Calu3 (cell line): Measurements from ENCODE around the gene DR1. TPM values are rescaled to one million over a fixed set of nuclear protein-coding genes. Genes with fewer than 3 reads are reported as not detected.
A peak's percentile ranks its signal among the peaks of the same experiment; 100 is the strongest.

ENCODE experiments used
- BruUV-seq: library from RNA; stranded (reverse); fragments of 400-500 nt; replicated peaks from 2 replicates; lab custom pipeline; 2021; lab: Mats Ljungman, UMichigan
- CTCF ChIA-PET: fragments of 300-600 bp; sonication (Branson Sonifier 250); formaldehyde crosslinking; loops from one replicate; lab custom pipeline; 2022; ENCODE audit warnings: antibody characterized with exemption; lab: Charles Lee
- DNase-seq: peaks from one replicate; pipeline ENCODE4 v3.0.0; 2022
- H3K27ac Mint-ChIP-seq: one replicate; pipeline ENCODE4 v1.8.0; 2022; ENCODE audit warnings: mixed read lengths; ENCODE audit not compliant: unreplicated experiment
- H3K27me3 Mint-ChIP-seq: one replicate; pipeline ENCODE4 v1.8.0; 2022; ENCODE audit warnings: mixed read lengths; ENCODE audit not compliant: unreplicated experiment
- H3K36me3 Mint-ChIP-seq: one replicate; pipeline ENCODE4 v1.8.0; 2022; ENCODE audit warnings: mild to moderate bottlenecking, moderate library complexity, mixed read lengths; ENCODE audit not compliant: insufficient read depth, unreplicated experiment
- H3K4me1 Mint-ChIP-seq: one replicate; pipeline ENCODE4 v1.8.0; 2022; ENCODE audit warnings: mild to moderate bottlenecking, low read depth, mixed read lengths; ENCODE audit not compliant: unreplicated experiment
- H3K4me3 Mint-ChIP-seq: one replicate; pipeline ENCODE4 v1.8.0; 2022; ENCODE audit warnings: mild to moderate bottlenecking, low read depth, moderate library complexity, mixed read lengths; ENCODE audit not compliant: unreplicated experiment
- H3K9me3 Mint-ChIP-seq: one replicate; pipeline ENCODE4 v1.8.0; 2022; ENCODE audit warnings: low read depth, mixed read lengths; ENCODE audit not compliant: unreplicated experiment
- CTCF ChIP-seq: fragments of 200-600 bp; IDR thresholded peaks from one replicate; pipeline ENCODE4 v1.8.0; 2022; ENCODE audit warnings: antibody characterized with exemption; ENCODE audit not compliant: unreplicated experiment
- intact Hi-C: fragments of 100-400 bp; cut with micrococcal nuclease; formaldehyde crosslinking; loops from one replicate; pipeline ENCODE4 v1.10.0; 2022; ENCODE audit not compliant: unreplicated experiment
- total RNA-seq: library from RNA; stranded (reverse); gene quantifications from 2 replicates; pipeline ENCODE4 v1.2.3, GENCODE V29; 2022

The DR1 gene
- total RNA-seq, 1 experiment from 2014 or later, result 51.1 TPM

GRCh38 chr1:93304716-93305138 lies 41.0 kb upstream of the DR1 start:
- CTCF ChIA-PET, result interaction anchor here (0.6 to 2.1 kb wide), 17 partner anchors 12 to 539 kb away, joined by 3 to 17 read pairs (median 4); partner anchors contain the start of gene DR1
- Mint-ChIP-seq H3K9me3 (no peaks in the 10 kb centered on the region), H3K27ac (no peak overlapping the region), H3K4me1 (no peaks in the 10 kb centered on the region), H3K4me3 (no peak overlapping the region), H3K27me3 (no peaks in the 10 kb centered on the region), H3K36me3 (no peaks in the 10 kb centered on the region)
- no TSS peak for BruUV-seq
- DNase-seq, result peak; percentile 57
- peak; percentile 68 for TF ChIP-seq CTCF
- intact Hi-C loops, result loop anchor here (5.0 to 10.0 kb wide), 3 partner anchors 50 to 540 kb away; no protein-coding TSS in a partner anchor

GRCh38 chr1:93306920-93307319 lies 38.8 kb upstream of the DR1 start:
- intact Hi-C loops, result loop anchor here (10.0 kb wide), 2 partner anchors 48 to 538 kb away; no protein-coding TSS in a partner anchor
- H3K36me3 Mint-ChIP-seq, result no peaks in the 10 kb centered on the region

GRCh38 chr1:93313026-93313425 lies 32.7 kb upstream of the DR1 start:
- no TSS peak for BruUV-seq
- intact Hi-C loops, result no loop called here
- no peak for DNase-seq
- Mint-ChIP-seq H3K4me3 (no peak overlapping the region), H3K4me1 (no peaks in the 10 kb centered on the region), H3K9me3 (no peaks in the 10 kb centered on the region), H3K27me3 (no peaks in the 10 kb centered on the region), H3K36me3 (no peaks in the 10 kb centered on the region), H3K27ac (no peak overlapping the region)
- no peak for TF ChIP-seq CTCF
- CTCF ChIA-PET, result no interaction called here

More at GRCh38 chr1:93306920-93307319, 38.8 kb upstream of the DR1 start:
- Mint-ChIP-seq H3K4me1 (no peaks in the 10 kb centered on the region), H3K9me3 (no peaks in the 10 kb centered on the region), H3K4me3 (no peak overlapping the region), H3K27ac (no peak overlapping the region), H3K27me3 (no peaks in the 10 kb centered on the region)
- no peak for DNase-seq
- CTCF ChIA-PET, result interaction anchor here (1.3 kb wide), 1 partner anchor 38 kb away, joined by 5 read pairs; the partner anchor contains the start of gene DR1
- TF ChIP-seq CTCF, result no peak
- no TSS peak for BruUV-seq

GRCh38 chr1:93317207-93317606 lies 28.5 kb upstream of the DR1 start:
- TF ChIP-seq CTCF, result no peak
- no peaks in the 10 kb centered on the region for H3K27me3 Mint-ChIP-seq
- H3K4me1 Mint-ChIP-seq, result peaks cover 5% of the 10 kb centered on the region
- intact Hi-C loops, result no loop called here
- DNase-seq, result no peak
- CTCF ChIA-PET, result interaction anchor here (0.9 kb wide), 1 partner anchor 13 kb away, joined by 3 read pairs; no protein-coding TSS in a partner anchor
- no TSS peak for BruUV-seq
- no peak overlapping the region for H3K4me3 Mint-ChIP-seq
- H3K27ac Mint-ChIP-seq, result no peak overlapping the region
- H3K36me3 Mint-ChIP-seq, result no peaks in the 10 kb centered on the region
- H3K9me3 Mint-ChIP-seq, result peaks cover 5% of the 10 kb centered on the region
